HG03196 (cell line): ENCODE results near the gene PPFIA2.

Experiments used
- ATAC-seq: cut with Tn5 transposase; IDR thresholded peaks from one replicate; pipeline ENCODE4 v1.9.1; 2021; ENCODE audit not compliant: unreplicated experiment

Gene PPFIA2

GRCh38 chr12:81564237-81564636, 194.9 kb downstream of the PPFIA2 start:
- ATAC-seq = no peak

GRCh38 chr12:81558031-81558430, 201.1 kb downstream of the PPFIA2 start:
- no peak for ATAC-seq

DNA sequence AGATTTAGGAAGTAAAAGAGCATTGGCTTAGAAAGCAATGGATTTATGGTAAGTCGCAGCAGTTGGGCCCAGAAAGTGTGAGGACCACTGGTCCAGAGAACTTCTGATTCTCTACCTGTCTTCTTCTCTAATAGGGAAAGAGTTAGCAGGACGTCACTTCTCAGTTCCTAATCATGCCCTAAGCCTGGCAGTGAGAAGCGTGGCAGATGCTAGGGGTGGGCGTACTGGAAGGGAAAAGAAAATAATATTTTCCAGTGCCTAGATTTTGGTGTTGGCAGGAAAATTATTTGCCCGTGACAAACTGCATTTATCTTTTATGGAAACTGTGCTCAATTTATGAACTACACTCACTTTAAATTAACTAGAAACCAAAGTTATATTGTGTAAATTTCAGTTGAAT, 212.3 kb downstream of the PPFIA2 start:
- ATAC-seq = no peak

- no peak for ATAC-seq
Observed at GRCh38 chr12:81543621-81544139, 215.5 kb downstream of the PPFIA2 start.

DNA sequence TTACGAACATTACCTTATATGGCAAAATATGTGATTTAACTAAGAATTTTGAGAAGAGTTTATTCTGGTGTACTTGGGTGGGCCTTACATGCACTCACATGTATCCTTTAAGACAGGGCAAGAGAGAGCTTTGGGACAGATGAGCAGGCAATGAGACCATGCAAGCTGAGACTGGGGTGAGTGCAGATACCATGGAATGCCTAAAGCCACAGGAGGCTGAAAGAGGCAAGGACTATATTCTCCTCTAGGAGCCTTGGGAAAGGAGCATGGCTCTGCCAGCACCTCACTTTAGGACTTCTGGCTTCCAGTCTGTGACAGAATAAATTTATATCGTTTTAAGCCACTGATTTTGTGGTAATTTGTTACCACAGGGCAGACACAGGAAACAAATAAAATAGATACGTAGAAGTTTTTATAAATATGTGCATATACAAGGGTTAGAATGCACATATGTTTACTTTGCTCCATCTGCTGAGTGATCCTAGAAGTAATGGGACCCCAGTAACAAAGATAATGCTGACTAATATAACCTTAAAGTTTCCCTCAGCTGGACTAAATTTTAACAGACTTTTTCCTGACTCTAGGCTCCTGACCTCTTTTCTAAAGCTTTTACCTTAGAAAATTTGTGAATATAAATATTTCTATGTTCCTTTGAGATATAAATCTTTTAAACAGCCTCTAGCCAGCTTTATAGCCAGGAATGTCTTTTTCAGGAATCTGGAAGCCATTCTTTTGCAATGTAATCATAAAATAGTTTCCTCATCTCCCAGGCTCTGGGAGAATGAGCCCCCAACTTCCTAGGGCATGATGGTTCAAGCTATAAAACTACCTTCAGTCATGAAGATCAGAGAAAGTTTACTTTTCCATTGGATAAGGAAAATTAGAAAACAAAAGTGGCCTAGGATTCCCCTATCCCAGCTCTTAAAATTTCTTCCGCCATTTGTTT, 216.8 kb downstream of the PPFIA2 start:
- ATAC-seq = no peak

- ATAC-seq = no peak
Observed at GRCh38 chr12:81541121-81541520, 218.0 kb downstream of the PPFIA2 start.

GRCh38 chr12:81539279-81539678, 219.9 kb downstream of the PPFIA2 start:
- no peak for ATAC-seq

- ATAC-seq = no peak
Observed at GRCh38 chr12:81533054-81533453, 226.1 kb downstream of the PPFIA2 start.

DNA sequence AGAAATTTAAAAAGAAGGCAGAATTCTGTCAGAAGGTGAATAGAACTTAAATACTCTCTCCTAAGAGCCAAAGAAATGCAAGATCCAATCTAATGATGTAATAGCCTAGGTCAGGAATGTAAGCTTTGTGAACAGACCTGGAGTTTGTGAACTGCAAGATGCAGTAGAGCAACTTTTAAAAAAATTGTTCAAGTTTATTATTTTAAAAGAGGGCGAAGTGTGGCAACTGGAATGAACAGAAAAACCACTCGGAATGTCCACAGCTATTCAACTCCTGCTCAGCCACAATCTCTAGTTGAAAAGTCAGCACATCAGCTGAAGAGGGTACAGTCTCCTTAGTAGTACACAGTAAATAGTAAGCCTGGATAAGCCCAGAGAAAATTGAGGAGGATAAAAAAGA, 228.8 kb downstream of the PPFIA2 start:
- no peak for ATAC-seq

GRCh38 chr12:81520064-81520945, 238.8 kb downstream of the PPFIA2 start:
- ATAC-seq = no peak

- no peak for ATAC-seq
Observed at GRCh38 chr12:81518638-81519037, 240.5 kb downstream of the PPFIA2 start.

GRCh38 chr12:81517296-81517695, 241.9 kb downstream of the PPFIA2 start:
- no peak for ATAC-seq

DNA sequence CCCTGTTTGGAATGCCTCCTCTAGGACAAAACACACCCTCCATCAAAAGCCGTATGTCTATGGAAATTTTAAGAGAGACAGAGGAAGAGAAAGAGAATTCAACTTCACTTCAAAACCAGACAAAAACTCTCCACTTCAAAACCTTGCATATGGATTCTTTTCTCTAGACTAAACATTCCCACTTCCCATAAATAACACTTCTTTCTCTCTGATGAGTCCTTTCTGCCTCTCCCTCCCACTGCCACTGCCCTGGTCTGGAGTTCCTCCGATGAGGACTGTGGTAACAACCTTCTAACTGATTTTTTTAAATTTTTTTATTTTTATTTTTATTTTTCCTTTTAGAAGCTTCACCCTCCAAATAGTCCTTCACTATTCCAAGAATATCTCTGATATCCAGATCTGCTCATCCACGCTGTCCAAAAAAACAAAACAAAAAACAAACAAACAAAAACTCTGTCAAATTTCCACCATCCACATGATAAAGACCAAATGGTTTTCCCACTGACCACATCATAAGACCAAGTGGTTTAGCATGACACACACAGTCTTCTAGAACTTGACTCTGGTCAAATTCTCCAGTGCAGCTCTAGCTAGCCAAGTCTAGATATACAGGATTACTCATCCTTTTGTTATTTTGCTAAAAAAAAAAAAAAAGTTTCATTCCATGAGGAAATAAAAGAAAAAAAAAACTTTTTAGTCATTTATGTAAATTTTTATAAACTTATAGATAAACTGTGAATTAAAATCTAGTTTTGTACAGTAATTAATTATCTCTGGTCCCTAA, 256.0 kb downstream of the PPFIA2 start:
- no peak for ATAC-seq

DNA sequence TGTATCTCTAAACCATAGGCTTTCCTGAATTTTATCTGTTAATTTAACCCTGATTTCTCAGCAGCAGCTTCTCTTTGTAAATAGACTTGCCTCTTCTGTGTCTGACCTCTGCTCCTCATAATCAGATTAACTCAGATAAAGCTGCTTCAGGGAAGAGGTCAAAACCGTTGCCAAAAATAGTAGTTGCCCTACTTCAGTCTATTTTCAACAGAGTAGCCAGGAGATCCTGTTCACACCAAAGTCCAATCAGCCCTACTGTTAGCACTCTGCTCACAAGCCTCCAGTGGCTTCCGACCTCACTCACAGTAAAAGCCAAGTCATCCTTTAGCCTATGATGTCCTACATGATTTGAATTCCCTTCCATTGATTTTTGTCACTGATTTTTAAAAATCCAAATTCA, 258.4 kb downstream of the PPFIA2 start:
- no peak for ATAC-seq

- no peak for ATAC-seq
Observed at GRCh38 chr12:81499809-81500208, 259.3 kb downstream of the PPFIA2 start.

- no peak for ATAC-seq
Observed at GRCh38 chr12:81492131-81492720, 266.9 kb downstream of the PPFIA2 start.

- ATAC-seq = no peak
Observed at GRCh38 chr12:81472934-81473333, 286.2 kb downstream of the PPFIA2 start.

DNA sequence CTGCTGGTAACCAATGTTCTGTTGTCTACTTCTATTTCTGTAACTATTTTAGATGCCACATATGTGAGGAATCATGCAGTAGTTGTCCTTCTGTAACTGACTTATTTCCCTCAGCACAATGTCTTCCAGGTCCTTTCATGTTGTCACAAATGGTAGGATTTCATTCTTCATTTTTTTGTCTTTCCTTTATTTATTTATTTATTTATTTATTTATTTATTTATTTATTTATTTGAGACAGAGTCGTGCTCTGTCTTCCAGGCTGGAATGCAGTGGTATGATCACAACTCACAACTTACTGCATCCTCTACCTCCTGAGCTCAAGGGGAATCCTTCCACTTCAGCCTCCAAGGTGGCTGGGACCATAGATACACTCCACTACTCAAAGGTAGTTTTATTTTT, 288.2 kb downstream of the PPFIA2 start:
- ATAC-seq = no peak

GRCh38 chr12:81468206-81468605, 290.9 kb downstream of the PPFIA2 start:
- no peak for ATAC-seq

DNA sequence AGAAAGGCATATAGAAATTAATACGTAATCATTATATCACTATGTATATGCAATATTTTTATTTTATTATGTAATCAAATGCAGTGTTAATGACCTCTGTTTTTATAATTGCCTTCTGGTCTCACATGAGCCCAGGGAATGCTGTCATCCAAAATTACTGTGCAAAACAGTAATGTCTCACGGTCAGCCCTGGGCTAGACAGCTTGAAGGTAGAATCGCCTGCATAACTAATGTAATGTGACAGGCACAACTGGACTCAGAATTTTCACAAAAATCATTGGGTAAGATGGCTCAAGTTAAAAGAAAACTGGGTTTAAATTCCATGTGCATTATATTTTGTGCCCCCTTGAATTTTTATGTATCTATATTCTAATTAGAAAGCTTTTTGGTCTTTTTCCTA, 293.3 kb downstream of the PPFIA2 start:
- no peak for ATAC-seq
